GM12873 (cell line): Measurements from ENCODE around the gene GLE1.

ENCODE experiments used
- CTCF ChIP-seq: IDR thresholded peaks from 2 replicates; pipeline ENCODE4 v1.5.1; 2012; ENCODE audit warnings: low read depth, mild to moderate bottlenecking, moderate library complexity, low read length, control low read depth; ENCODE audit not compliant: insufficient read depth; ENCODE audit errors: missing control alignments

The GLE1 gene

GRCh38 chr9:128469070-128469469, 35.4 kb upstream of the GLE1 start:
- no peak for TF ChIP-seq CTCF

- no peak for TF ChIP-seq CTCF
These were observed 34.0 kb upstream of the GLE1 start for GRCh38 chr9:128470560-128470959.

- TF ChIP-seq CTCF = no peak
These were observed 31.4 kb upstream of the GLE1 start for GRCh38 chr9:128473104-128473503.

DNA sequence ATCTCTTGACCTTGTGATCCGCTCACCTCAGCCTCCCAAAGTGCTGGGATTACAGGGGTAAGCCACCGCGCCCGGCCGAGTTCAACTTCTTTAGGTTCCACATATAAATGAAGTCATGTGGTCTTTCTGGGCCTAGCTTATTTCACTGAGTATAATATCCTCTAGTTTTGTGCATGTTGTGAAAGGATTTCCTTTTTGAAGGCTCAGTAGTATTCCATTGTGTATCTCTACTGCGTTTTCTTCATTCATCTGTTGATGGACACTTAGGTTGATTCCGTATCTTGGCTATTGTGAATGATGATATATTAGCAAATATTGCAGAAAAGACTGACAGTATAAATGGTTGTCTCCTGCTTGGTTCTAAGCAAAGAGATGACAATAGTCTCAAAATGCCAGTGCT, 28.7 kb upstream of the GLE1 start:
- no peak for TF ChIP-seq CTCF

GRCh38 chr9:128479262-128479661, 25.3 kb upstream of the GLE1 start:
- no peak for TF ChIP-seq CTCF

GRCh38 chr9:128481561-128481960, 23.0 kb upstream of the GLE1 start:
- TF ChIP-seq CTCF = no peak

DNA sequence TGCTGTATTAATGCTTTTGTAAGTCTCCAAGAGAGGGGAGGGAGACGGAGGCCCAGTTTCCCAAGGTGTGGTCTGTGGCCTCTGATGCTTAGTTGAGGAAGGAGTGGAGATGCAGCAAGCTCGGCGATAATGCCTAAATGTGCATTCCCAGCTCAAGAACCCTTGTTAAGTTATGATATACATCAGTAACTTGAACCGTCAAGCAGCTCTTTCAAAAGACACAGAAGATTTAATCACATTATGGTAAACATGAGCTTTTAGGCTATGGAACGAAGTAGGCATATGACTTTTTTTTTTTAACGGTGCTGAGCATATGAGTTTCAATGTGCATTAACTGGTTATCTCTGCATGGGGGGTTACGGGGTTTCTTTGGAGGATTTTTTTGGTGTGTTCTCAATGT, 22.3 kb upstream of the GLE1 start:
- TF ChIP-seq CTCF = no peak
